Left renal cortex interstitium (tissue), 4 donors: ENCODE results near the gene PARN. TPM values are rescaled to one million over a fixed set of nuclear protein-coding genes. Genes with fewer than 3 reads are reported as not detected.
"Not testable (repeated sequence)": the region's sequence is repeated elsewhere in the genome, so short reads cannot be mapped to it uniquely, and the experiment has no call there.

ENCODE experiments used
- DNase-seq, 4 donors: peaks; one replicate each; pipeline ENCODE4 v3.0.0-alpha.2; 2013; ENCODE audit warnings: low read depth in 4 of 4, low spot score in 2 of 4, missing footprints in 1 of 4
- polyA plus RNA-seq, 4 donors: library from polyadenylated mRNA; unstranded; fragments of 120-200 nt; gene quantifications; one replicate each; pipeline ENCODE4 v1.2.1, GENCODE V29; 2013; ENCODE audit not compliant: insufficient read length in 4 of 4

The PARN gene
- polyA plus RNA-seq, 4 donors: 28.3 to 41.4 (median 37.2) TPM

GRCh38 chr16:14576532-14576931 is 53.5 kb downstream of the PARN start:
- DNase-seq: no peak

- DNase-seq: no peak
These were observed 54.0 kb downstream of the PARN start for GRCh38 chr16:14576069-14576468.

- not testable (repeated sequence) for DNase-seq
These were observed 55.2 kb downstream of the PARN start for GRCh38 chr16:14574698-14575415.

GRCh38 chr16:14572535-14572934 is 57.5 kb downstream of the PARN start:
- no peak for DNase-seq

GRCh38 chr16:14569213-14569612 is 60.8 kb downstream of the PARN start:
- no peak for DNase-seq

- DNase-seq: no peak
These were observed 63.5 kb downstream of the PARN start for GRCh38 chr16:14566599-14566998.

GRCh38 chr16:14565688-14566025 is 64.4 kb downstream of the PARN start:
- DNase-seq: no peak

GRCh38 chr16:14564861-14565687 is 65.0 kb downstream of the PARN start:
- no peak for DNase-seq

- no peak for DNase-seq
These were observed 65.7 kb downstream of the PARN start for GRCh38 chr16:14564323-14564722.

GRCh38 chr16:14562691-14563491 is 67.2 kb downstream of the PARN start:
- DNase-seq: no peak

- DNase-seq: no peak
These were observed 69.5 kb downstream of the PARN start for GRCh38 chr16:14560523-14560922.

GRCh38 chr16:14559809-14560241 is 70.2 kb downstream of the PARN start:
- no peak for DNase-seq

GRCh38 chr16:14553447-14553846 is 76.6 kb downstream of the PARN start:
- DNase-seq: no peak

- no peak for DNase-seq
These were observed 80.3 kb downstream of the PARN start for GRCh38 chr16:14549789-14550153.

GRCh38 chr16:14548933-14549788 is 80.9 kb downstream of the PARN start:
- no peak for DNase-seq

GRCh38 chr16:14545346-14545884 is 84.6 kb downstream of the PARN start:
- DNase-seq: no peak

GRCh38 chr16:14544846-14545245 is 85.2 kb downstream of the PARN start:
- DNase-seq: not testable (repeated sequence)

GRCh38 chr16:14539631-14540030 is 90.4 kb downstream of the PARN start:
- no peak for DNase-seq

- DNase-seq: no peak
These were observed 90.9 kb downstream of the PARN start for GRCh38 chr16:14539156-14539555.

GRCh38 chr16:14538604-14539003 is 91.5 kb downstream of the PARN start:
- no peak for DNase-seq
